Effector memory CD8-positive, alpha-beta T cell (primary cell): ENCODE measurements around the gene KLHDC7B.
"Not testable (repeated sequence)": the region's sequence is repeated elsewhere in the genome, so short reads cannot be mapped to it uniquely, and the experiment has no call there.

ENCODE experiments used
- ATAC-seq: fragments of 150-1000 bp; cut with Tn5 transposase; replicated peaks from 2 replicates; pipeline ENCODE4 v1.10.0; 2021; ENCODE audit warnings: mild to moderate bottlenecking, moderate library complexity
- DNase-seq, 3 experiments: peaks; one replicate each; pipeline ENCODE4 v3.0.0; 2021
- H3K27ac Mint-ChIP-seq, 2 donors: one replicate each; pipeline ENCODE4 v1.8.0; 2022; ENCODE audit warnings: mild to moderate bottlenecking in 2 of 2, mixed read lengths in 2 of 2, moderate library complexity in 2 of 2
- H3K27me3 Mint-ChIP-seq, 2 donors: one replicate each; pipeline ENCODE4 v1.8.0; 2022; ENCODE audit warnings: mixed read lengths in 2 of 2
- H3K36me3 Mint-ChIP-seq: one replicate; pipeline ENCODE4 v1.8.0; 2022; ENCODE audit warnings: mild to moderate bottlenecking, moderate library complexity, mixed read lengths; ENCODE audit not compliant: insufficient read depth
- H3K4me1 Mint-ChIP-seq, 2 donors: one replicate each; pipeline ENCODE4 v1.8.0; 2022; ENCODE audit warnings: low read depth in 2 of 2, mixed read lengths in 2 of 2
- H3K4me3 Mint-ChIP-seq, 2 donors: one replicate each; pipeline ENCODE4 v1.8.0; 2022; ENCODE audit warnings: mild to moderate bottlenecking in 2 of 2, mixed read lengths in 2 of 2, moderate library complexity in 2 of 2
- H3K9me3 Mint-ChIP-seq, 2 donors: one replicate each; pipeline ENCODE4 v1.8.0; 2022; ENCODE audit warnings: mixed read lengths in 2 of 2

The KLHDC7B gene

GRCh38 chr22:50537765-50538164 lies 7.9 kb upstream of the KLHDC7B start:
- peak overlapping the region; percentile 100 for H3K27ac Mint-ChIP-seq
- ATAC-seq (no peak), DNase-seq (no peak)
- H3K4me1 Mint-ChIP-seq: peaks cover 25 to 27% of the 10 kb centered on the region in 2 donors
- peaks cover 23% of the 10 kb centered on the region for H3K36me3 Mint-ChIP-seq
- H3K27me3 Mint-ChIP-seq: no peaks in the 10 kb centered on the region
- no peaks in the 10 kb centered on the region for H3K9me3 Mint-ChIP-seq
- H3K4me3 Mint-ChIP-seq: peak overlapping the region in 1 of 2 donors; percentile 55

DNA sequence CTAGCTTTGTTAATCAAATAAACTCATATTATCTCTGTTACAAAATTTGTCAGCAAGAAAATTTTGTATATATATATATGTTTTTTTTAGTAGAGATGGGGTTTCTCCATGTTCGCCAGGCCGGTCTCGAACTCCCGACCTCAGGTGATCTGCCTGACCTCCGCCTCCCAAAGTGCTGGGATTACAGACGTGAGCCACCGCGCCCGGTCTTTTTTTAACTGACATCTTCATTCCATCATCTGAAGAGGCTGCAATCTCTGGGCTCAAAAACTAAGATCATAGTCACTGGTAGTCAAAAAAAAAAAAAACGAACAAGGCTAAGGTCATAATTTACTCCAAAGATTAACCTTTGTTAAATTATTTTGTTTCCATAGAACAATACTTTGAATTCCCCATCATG lies 5.3 kb upstream of the KLHDC7B start:
- Mint-ChIP-seq H3K27ac (peak overlapping the region; percentile 100), H3K27me3 (no peaks in the 10 kb centered on the region), H3K36me3 (peaks cover 30% of the 10 kb centered on the region), H3K9me3 (no peaks in the 10 kb centered on the region), H3K4me3 (no peak overlapping the region), H3K4me1 (peaks cover 33% of the 10 kb centered on the region in 2 donors)
- DNase-seq: no peak
- no peak for ATAC-seq

GRCh38 chr22:50541667-50542026 lies 4.1 kb upstream of the KLHDC7B start:
- Mint-ChIP-seq H3K4me1 (peaks cover 42% of the 10 kb centered on the region in 2 donors), H3K27ac (peak overlapping the region; percentile 100), H3K36me3 (peaks cover 30% of the 10 kb centered on the region)
- H3K27me3 Mint-ChIP-seq, ATAC-seq, DNase-seq, H3K4me3 Mint-ChIP-seq, H3K9me3 Mint-ChIP-seq: not testable (repeated sequence)

DNA sequence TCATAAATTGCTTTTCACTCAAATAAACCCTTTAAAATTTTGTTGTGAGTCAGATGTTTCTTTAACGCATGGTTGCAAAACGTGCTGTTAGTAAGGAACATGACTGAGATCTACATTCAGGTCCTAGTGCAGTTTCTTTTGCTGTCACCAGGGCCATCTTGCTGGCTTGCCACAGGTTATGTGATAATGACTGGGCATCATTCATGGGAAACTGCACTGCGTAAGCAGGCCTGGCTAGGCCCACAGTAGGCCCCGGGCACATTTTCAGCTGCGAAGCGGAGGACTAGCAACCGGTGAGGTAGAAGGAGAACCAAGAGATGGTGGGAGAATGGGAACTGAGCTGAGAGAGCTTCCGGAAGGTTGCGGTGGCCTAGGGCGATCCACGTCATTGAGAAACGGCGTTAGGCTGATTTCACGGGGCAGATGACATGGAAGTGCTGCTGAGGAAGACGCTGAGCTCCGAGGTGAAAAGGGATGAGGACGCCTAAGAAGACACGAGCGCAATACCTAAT lies 3.2 kb upstream of the KLHDC7B start:
- DNase-seq (no peak), ATAC-seq (no peak)
- Mint-ChIP-seq H3K27ac (peak overlapping the region; percentile 100), H3K27me3 (no peaks in the 10 kb centered on the region), H3K4me1 (peaks cover 42% of the 10 kb centered on the region in 2 donors), H3K4me3 (peak overlapping the region in 1 of 2 donors; percentile 24), H3K36me3 (peaks cover 27% of the 10 kb centered on the region), H3K9me3 (no peaks in the 10 kb centered on the region)

- Mint-ChIP-seq H3K9me3 (no peaks in the 10 kb centered on the region), H3K36me3 (peaks cover 24% of the 10 kb centered on the region), H3K4me3 (peak overlapping the region; percentile 71 to 78), H3K27me3 (no peaks in the 10 kb centered on the region), H3K4me1 (peaks cover 33 to 34% of the 10 kb centered on the region in 2 donors), H3K27ac (peak overlapping the region; percentile 76 to 92)
- DNase-seq (peak; percentile 79 to 83 (median 82)), ATAC-seq (peak; percentile 62)
Measured at GRCh38 chr22:50544078-50544745, 1.5 kb upstream of the KLHDC7B start.

DNA sequence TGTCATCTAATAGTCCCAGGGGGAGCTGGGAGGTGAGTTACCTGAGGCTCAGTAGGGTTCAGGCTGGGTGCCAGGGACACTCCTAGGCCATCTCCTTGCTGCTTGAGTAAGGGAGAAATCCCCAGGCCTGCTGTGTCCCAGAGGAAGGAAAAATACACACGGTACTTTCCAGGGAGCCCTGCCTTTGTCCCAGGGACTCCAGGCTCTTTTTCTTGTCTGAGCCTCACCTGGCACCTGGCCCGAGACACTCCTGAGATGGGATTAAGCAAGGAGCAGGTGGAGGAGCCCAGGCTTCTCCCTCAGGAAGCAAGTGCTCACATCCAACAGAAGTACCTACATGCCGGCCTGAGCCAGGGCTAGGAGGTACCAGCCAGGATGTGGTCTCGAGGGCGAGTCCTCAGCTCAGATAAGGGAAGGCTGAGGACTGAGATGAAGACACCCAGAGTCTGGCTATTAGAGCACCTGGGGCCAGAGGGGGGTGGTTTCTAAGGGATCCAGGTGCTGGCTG lies 899 bp upstream of the KLHDC7B start:
- H3K27me3 Mint-ChIP-seq: no peaks in the 10 kb centered on the region
- peak overlapping the region; percentile 76 to 92 for H3K27ac Mint-ChIP-seq
- H3K9me3 Mint-ChIP-seq: no peaks in the 10 kb centered on the region
- DNase-seq (no peak), ATAC-seq (peak; percentile 24)
- H3K4me1 Mint-ChIP-seq: peaks cover 27 to 32% of the 10 kb centered on the region in 2 donors
- peaks cover 18% of the 10 kb centered on the region for H3K36me3 Mint-ChIP-seq
- peak overlapping the region; percentile 71 to 78 for H3K4me3 Mint-ChIP-seq

DNA sequence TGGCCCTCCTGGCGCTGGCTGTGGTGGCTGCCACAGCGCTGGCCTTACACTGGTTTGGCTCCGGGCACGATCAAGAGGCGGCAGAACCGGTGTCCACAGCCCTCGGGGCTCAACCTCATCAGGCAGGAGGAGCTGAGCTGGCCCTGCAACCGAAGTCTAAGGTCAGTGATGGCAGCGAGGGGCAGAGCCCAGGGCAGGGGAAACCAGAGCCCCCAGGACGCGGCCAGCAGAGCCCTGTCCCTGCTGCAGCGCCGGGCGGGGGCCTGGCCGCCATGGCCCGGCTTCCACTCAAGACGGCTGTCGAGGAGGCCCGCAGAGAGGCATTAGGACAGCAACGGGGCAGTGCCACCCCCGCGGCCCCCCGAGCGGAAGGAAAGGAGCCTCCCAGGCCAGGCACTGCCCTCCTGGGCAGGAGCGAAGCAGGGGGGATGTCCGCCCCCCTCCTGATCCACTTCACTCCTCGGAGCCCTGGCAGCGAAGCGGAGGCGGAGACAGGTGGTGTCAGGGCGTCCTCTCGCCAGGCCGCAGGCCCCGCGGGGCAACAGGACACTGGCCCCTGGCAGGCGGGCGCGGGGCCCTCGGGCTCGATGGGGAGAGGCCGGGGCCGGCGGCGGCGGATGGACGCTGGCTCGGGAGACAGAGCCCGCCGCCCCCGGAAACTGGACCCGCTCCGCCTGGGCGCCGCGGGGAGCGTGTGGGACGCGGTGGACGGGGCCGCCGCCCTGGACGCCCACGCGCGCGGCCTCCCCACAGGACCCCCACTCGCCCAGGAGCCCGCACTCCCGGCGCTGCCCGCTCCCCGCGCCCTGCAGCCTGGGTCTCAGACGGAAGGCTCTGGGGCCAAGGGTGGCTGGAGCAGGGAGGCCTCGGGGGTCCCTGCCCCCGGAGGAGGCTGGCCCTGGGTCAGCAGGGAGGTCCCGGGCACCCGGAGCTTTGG lies 895 bp downstream of the KLHDC7B start:
- H3K27ac Mint-ChIP-seq: peak overlapping the region; percentile 76 to 92
- H3K36me3 Mint-ChIP-seq: peaks cover 18% of the 10 kb centered on the region
- no peaks in the 10 kb centered on the region for H3K27me3 Mint-ChIP-seq
- H3K4me1 Mint-ChIP-seq: peaks cover 35% of the 10 kb centered on the region in 2 donors
- peak overlapping the region in 1 of 2 donors; percentile 78 for H3K4me3 Mint-ChIP-seq
- no peak for DNase-seq
- no peaks in the 10 kb centered on the region for H3K9me3 Mint-ChIP-seq
- no peak for ATAC-seq

- H3K4me3 Mint-ChIP-seq: peak overlapping the region; percentile 56 to 59
- H3K27me3 Mint-ChIP-seq: no peaks in the 10 kb centered on the region
- DNase-seq: no peak
- peaks cover 17% of the 10 kb centered on the region for H3K36me3 Mint-ChIP-seq
- no peaks in the 10 kb centered on the region for H3K9me3 Mint-ChIP-seq
- no peak for ATAC-seq
- peak overlapping the region; percentile 79 to 90 for H3K27ac Mint-ChIP-seq
- peaks cover 33 to 35% of the 10 kb centered on the region in 2 donors for H3K4me1 Mint-ChIP-seq
Measured at GRCh38 chr22:50547263-50547985, 1.7 kb downstream of the KLHDC7B start.

DNA sequence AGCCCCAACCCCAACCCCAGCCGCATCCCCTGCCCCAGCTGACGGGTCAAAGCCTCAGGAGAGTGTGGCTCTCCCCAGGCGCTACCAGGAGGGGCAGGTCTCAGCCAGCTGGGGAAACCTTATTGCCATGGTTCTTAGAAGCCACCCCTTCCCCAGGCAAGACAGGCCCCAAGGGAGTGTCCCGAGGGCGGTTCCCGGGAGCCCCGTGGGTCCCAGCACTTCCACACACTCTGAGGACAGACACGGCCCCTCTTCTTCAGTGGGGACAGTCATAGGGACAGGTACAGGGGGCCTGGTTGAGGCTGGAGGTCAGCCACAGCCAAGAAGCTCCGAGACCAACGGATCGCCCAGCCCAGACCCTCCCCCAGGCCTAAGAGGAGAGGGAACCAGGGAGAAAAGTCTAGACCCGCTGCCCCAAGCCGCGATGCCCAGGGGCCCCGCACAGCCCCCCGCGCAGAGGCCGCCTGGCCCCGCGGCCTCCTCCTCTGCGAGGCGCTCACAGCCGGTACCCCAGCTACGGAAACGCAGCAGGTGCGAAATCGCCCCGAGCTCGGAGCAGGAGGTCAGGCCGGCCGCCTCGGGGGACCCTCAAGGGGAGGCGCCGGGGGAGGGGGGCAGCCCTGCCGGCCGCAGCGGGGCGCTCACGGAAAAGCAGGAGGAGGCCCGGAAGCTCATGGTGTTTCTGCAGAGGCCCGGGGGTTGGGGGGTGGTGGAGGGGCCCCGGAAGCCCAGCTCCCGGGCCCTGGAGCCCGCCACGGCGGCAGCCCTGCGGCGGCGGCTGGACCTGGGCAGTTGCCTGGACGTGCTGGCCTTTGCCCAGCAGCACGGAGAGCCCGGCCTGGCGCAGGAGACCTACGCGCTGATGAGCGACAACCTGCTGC lies 2.6 kb downstream of the KLHDC7B start:
- Mint-ChIP-seq H3K4me3 (peak overlapping the region; percentile 56 to 77), H3K27ac (peak overlapping the region; percentile 79 to 90), H3K4me1 (peaks cover 31 to 35% of the 10 kb centered on the region in 2 donors), H3K27me3 (no peaks in the 10 kb centered on the region), H3K36me3 (peaks cover 17% of the 10 kb centered on the region), H3K9me3 (no peaks in the 10 kb centered on the region)
- ATAC-seq (peak; percentile 50), DNase-seq (peak in 2 of 3 experiments; percentile 38 to 54)

DNA sequence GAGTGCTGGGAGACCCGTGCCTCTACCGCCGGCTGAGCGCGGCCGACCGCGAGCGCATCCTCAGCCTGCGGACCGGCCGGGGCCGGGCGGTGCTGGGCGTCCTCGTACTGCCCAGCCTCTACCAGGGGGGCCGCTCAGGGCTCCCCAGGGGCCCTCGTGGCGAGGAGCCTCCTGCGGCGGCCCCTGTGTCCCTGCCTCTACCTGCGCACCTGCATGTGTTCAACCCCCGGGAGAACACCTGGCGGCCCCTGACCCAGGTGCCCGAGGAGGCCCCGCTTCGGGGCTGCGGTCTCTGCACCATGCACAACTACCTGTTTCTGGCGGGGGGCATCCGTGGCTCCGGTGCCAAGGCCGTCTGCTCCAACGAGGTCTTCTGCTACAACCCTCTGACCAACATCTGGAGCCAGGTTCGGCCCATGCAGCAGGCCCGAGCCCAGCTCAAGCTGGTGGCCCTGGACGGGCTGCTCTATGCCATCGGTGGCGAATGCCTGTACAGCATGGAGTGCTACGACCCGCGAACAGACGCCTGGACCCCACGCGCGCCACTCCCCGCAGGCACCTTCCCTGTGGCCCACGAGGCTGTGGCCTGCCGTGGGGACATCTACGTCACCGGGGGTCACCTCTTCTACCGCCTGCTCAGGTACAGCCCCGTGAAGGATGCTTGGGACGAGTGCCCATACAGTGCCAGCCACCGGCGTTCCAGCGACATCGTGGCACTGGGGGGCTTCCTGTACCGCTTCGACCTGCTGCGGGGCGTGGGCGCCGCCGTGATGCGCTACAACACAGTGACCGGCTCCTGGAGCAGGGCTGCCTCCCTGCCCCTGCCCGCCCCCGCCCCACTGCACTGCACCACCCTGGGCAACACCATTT lies 3.5 kb downstream of the KLHDC7B start:
- ATAC-seq (peak; percentile 2), DNase-seq (no peak)
- peak overlapping the region; percentile 77 to 83 for H3K4me3 Mint-ChIP-seq
- H3K27me3 Mint-ChIP-seq: no peaks in the 10 kb centered on the region
- H3K9me3 Mint-ChIP-seq: no peaks in the 10 kb centered on the region
- peaks cover 17% of the 10 kb centered on the region for H3K36me3 Mint-ChIP-seq
- H3K4me1 Mint-ChIP-seq: peaks cover 31 to 35% of the 10 kb centered on the region in 2 donors
- peak overlapping the region in 1 of 2 donors; percentile 87 for H3K27ac Mint-ChIP-seq

- Mint-ChIP-seq H3K4me1 (peaks cover 19 to 24% of the 10 kb centered on the region in 2 donors), H3K4me3 (peak overlapping the region; percentile 77 to 83), H3K9me3 (no peaks in the 10 kb centered on the region), H3K36me3 (peaks cover 9% of the 10 kb centered on the region), H3K27me3 (no peaks in the 10 kb centered on the region), H3K27ac (peak overlapping the region; percentile 87 to 91)
- DNase-seq (no peak), ATAC-seq (no peak)
Measured at GRCh38 chr22:50550395-50550794, 4.7 kb downstream of the KLHDC7B start.
